ENCODE results near the gene AGXT2.
A peak's percentile ranks its signal among the peaks of the same experiment; 100 is the strongest.

AGXT2 gene, protein sequence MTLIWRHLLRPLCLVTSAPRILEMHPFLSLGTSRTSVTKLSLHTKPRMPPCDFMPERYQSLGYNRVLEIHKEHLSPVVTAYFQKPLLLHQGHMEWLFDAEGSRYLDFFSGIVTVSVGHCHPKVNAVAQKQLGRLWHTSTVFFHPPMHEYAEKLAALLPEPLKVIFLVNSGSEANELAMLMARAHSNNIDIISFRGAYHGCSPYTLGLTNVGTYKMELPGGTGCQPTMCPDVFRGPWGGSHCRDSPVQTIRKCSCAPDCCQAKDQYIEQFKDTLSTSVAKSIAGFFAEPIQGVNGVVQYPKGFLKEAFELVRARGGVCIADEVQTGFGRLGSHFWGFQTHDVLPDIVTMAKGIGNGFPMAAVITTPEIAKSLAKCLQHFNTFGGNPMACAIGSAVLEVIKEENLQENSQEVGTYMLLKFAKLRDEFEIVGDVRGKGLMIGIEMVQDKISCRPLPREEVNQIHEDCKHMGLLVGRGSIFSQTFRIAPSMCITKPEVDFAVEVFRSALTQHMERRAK

GRCh38 chr5:35047785-35048404, at the start of gene AGXT2:
TSS of gene AGXT2 (minus strand) at chr5:35047949. CDS start at chr5:35047892, 57 bp downstream.
- DNase-seq (ENCODE audit: low spot score): no peak

GRCh38 chr5:35096932-35097331, 49.2 kb upstream of the AGXT2 start:
- DNase-seq (ENCODE audit: low spot score): no peak

GRCh38 chr5:35096216-35096615, 48.5 kb upstream of the AGXT2 start:
- DNase-seq (ENCODE audit: low spot score): no peak

GRCh38 chr5:35095366-35095765, 47.6 kb upstream of the AGXT2 start:
- no peak for DNase-seq (ENCODE audit: low spot score)

DNA sequence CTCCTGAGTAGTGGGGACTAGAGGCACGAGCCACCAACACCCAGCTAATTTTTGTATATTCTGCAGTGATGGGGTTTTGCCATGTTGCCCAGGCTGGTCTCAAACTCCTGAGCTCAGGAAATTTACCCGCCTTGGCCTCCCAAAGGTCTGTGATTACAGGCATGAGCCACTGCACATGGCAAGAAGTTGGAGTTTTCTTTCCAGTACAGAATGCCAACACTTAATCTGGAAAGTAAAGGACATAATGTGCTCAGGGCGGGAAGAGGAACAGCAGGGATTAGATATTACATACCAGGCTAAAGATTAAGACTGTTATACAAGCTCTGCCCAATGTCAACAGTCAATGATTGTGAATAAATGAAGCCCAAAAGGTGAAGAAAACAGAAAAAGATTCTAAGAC, 47.2 kb upstream of the AGXT2 start:
- no peak for DNase-seq (ENCODE audit: low spot score)

DNA sequence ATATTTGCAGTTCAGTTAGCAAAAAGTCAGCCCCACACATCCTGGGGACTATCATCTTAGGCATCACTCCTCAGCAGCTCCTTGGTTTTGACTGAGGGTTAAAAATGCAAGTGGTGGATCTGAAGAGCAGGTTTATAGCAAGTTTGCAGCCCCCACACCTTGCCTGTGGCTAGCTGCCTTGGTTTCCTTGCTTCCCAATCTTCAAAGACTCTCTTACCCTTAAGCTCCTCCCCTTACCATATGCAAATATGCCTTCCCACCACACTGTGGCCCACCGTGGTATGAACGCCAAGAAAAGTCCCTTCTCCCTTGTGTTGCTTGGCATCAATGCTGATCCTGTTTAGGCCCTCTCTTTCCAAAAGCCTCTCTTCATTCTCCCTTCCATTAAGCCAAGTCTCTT, 45.0 kb upstream of the AGXT2 start:
- DNase-seq (ENCODE audit: low spot score): no peak

DNA sequence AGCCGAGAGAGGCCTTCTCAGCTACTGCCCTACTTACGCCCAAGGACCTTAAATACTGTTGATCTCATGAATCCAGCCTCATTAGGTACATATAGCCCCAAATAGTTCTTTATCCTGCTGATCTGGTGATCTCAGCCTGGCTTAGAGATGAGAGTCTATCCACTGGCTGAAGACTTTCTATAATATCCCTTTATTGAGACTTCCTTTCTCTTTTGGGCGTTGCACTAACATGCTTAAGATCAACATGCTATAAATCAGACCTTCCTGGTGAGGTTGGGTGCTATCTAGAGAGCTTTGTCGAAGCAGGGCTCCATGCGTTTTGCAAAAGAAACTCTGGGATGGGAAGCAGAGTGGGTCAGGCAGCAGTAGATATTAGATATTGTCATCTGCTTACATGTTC, 44.0 kb upstream of the AGXT2 start:
- no peak for DNase-seq (ENCODE audit: low spot score)

GRCh38 chr5:35089334-35090314, 41.9 kb upstream of the AGXT2 start:
- DNase-seq (ENCODE audit: low spot score): peak; percentile 48

- no peak for DNase-seq (ENCODE audit: low spot score)
These were observed 40.2 kb upstream of the AGXT2 start for GRCh38 chr5:35087991-35088390.

DNA sequence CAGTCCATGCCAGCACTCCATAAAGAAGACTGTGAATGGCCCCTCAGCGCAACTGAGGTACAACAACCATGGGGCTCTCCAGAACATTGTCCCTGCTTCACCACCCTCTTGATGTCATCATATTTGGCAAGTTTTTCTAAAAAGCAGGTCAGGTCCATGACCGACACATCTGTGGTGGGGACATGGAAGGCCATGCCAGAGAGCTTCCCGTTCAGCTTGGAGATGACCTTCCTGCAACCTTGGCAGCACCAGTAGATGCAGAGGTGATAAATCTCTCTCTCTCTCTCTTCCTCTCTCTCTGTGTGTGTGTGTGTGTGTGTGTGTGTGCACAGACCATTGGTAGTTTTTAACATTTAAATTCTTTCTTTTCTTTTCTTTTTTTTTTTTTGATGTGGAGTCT, 35.4 kb upstream of the AGXT2 start:
- no peak for DNase-seq (ENCODE audit: low spot score)

DNA sequence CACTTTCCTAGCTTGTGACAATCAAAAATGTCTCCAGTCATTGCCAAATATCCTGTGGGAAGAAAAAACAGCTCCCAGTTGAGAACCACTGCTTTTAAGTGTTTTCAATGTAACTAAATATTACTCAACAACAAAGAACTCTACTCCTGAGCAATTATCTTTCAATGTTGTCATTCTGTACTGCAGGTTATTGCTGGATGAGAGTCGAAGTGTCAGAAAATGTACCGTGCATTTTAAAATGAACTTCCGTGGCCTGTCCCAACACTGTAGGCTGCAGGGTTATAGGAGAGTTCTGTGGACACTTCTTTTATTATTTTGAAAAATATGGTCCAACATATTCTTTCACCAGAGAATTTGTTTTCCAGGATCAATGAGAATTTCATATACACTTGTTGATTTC, 34.8 kb upstream of the AGXT2 start:
- DNase-seq (ENCODE audit: low spot score): no peak

DNA sequence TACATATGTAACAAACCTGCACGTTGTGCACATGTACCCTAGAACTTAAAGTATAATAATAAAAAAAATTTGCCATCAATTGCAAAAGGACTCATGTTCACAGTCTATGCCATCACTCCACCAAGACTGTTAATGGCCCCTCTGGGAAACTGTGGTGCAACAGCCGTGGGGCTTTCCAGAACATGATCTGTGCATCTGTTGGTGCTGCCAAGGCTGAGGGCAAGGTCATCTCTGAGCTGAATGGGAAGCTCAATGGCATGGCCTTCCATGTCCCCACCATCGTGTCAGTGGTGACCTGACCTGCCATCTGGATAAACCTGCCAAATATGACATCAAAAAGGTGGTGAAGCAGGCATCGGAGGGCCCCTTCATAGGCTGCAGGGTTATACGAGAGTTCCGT, 33.4 kb upstream of the AGXT2 start:
- no peak for DNase-seq (ENCODE audit: low spot score)

GRCh38 chr5:35073160-35073559, 25.4 kb upstream of the AGXT2 start:
- DNase-seq (ENCODE audit: low spot score): no peak

- no peak for DNase-seq (ENCODE audit: low spot score)
These were observed 21.4 kb upstream of the AGXT2 start for GRCh38 chr5:35069188-35069587.

- DNase-seq (ENCODE audit: low spot score): no peak
These were observed 20.2 kb upstream of the AGXT2 start for GRCh38 chr5:35067985-35068384.

DNA sequence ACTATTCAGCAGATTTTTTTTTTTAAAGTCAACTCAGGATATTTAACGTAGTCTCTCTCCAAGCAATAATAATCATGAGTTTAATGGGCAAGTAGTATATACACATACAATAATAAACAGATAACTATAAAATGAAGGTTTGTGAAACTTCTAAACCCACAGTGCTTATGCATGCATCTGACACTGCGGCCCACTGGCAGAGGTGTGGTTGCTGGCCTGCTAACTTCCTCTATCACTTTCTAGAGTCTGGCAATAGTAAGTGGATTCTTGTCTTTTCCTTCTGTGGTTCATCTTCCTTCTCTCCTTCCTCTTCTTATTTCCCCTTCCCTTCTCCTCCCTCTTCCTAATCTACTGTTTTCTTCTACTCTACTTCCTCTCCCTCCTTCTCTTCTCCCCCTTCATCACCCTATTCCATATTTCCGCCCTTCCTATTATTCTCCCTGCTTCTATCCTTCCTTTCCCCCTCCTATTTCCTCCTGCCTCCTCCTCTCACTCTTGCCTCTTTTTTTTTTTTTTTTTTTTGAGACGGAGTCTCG, 18.6 kb upstream of the AGXT2 start:
- no peak for DNase-seq (ENCODE audit: low spot score)

DNA sequence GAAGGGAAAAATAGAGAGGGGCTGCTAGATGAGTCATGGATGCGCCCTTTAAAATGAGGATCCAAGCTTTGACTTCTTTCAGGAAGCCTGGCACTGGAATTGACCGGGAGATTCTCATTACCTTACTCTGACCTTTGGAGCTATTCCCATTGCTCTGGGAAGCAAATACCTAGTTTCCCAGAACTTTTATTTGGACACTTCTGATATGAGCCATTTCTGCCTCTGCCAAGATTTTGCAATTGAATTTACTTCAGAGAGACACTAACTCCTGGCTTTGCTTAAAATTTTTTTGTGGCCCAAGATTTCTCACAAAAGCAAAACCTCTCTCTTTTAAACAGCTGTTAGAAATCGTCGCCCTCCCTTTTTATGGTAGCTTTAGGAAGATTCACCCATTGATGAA, 15.7 kb upstream of the AGXT2 start:
- DNase-seq (ENCODE audit: low spot score): no peak

GRCh38 chr5:35061211-35061770, 13.5 kb upstream of the AGXT2 start:
- DNase-seq (ENCODE audit: low spot score): no peak

DNA sequence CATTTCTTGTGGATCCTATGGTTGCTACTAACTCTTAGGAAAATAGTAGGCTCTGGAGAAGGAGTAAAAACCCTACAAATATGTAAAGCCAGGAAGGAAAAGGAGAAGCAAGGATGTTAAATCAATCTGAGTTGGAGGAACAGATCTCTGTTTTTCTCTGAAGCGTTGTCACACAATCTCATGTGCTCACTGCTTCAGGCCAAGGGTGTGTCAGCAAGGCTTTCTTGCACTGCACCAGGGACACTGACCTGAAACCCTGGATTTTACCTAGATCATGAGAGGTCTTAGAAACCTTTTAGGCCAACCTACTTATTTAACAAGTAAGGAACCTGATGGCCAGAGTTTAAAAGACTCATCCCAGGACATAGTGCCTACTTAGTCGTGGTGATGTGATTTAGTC, 12.5 kb upstream of the AGXT2 start:
- DNase-seq (ENCODE audit: low spot score): no peak

DNA sequence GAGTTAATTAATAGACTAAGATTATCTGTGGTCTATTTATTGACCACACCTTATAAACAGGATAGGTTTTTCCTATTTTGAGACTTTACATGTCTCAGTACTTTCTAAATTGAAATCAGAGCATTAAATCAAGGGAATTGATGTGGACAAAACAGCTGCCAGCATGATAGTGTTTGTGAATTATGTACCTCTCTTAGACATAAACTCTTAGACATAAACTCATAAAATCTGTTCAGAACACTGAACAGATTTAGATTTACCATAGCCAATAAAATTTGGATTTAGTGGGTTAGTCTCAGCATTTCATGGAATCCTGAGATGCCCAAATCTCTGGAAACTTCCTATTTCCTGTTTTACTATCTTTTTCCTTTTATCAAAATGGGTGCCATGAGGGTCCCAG, 11.5 kb upstream of the AGXT2 start:
- DNase-seq (ENCODE audit: low spot score): no peak

DNA sequence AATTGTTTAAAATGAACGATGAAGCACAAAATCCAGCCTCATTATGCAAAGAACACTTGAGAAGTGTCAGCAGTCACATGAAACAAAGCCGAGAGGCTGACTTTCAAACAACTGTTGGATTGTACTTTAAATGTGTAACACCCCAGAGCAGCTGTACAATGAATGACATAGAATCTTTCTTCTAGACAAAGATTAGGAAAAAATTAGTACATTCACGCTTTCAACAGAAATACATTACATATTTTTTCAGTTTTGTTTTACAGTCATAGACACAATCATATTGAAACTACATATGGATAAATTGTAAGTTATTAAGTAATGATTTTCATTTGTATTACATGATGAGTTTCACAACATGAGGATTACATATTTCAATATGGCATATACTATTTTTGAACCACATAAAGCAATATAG, 10.6 kb upstream of the AGXT2 start:
- no peak for DNase-seq (ENCODE audit: low spot score)

- DNase-seq (ENCODE audit: low spot score): no peak
These were observed 8.9 kb upstream of the AGXT2 start for GRCh38 chr5:35056686-35057085.
